ENCODE results near the gene ZNF776. TPM values are rescaled to one million over a fixed set of nuclear protein-coding genes. Genes with fewer than 3 reads are reported as not detected.
A peak's percentile ranks its signal among the peaks of the same experiment; 100 is the strongest.

The ZNF776 gene
- total RNA-seq: 15.4 TPM
- polyA plus RNA-seq: 10 to 100 TPM in 1 of 4 donors, 1 to 10 TPM in 3; 2.9 to 12.2 (median 7.5) TPM

DNA sequence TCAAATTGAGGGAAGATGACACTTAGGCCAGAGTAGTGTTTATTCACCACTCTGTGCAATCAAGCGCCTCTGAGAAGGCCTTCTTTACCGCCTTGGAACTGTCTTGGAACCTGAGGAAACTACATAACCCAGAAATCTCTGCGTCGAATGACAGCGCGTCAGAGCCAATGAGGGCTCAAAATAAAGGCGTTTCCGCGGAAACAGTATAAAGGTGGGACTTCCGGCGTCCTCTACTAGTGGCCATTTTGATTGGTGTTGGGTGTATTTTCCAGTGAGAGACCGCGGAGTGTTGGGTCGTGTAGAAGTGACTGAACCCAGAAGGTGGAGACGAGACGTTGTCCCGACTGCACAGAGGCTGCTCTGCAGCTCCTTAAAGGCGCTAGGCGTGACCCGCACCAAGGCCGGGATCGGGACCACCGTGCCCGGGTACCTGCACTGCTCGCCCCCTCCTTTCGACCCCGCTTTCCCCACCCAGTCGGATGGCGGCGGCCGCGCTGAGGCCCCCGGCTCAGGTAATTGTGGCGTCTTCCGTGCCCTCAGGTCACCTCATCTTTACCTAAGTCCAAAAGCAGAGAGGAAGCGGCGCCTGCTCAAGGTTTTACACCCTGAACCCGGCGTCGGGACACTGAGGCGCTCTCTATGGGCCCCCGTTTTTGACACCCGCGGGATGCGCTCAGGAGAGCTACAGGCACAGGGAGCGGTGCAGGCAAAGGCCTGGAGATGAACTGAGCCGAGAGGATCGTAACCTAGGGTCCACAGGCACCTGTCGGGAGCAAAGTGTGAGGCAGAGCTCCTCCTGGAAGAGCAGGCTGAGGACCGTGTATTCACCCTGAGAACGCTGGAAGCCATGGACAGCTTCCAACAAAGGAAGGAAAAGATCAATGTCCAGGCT, at the start of gene ZNF776:
ZNF776 (plus strand) TSS at position 236 of the 892 bp plus-strand sequence; CDS start at position 480, 244 bp downstream.
- Histone ChIP-seq H3K27ac (ENCODE audit: insufficient read depth, low read length, poor library complexity, severe bottlenecking) (peak within 1 kb of the TSS; percentile 79), H3K4me3 (ENCODE audit: low read depth, low read length) (peak within 1 kb of the TSS; percentile 93), H3K4me1 (ENCODE audit: control insufficient read depth, insufficient read depth, low read length, poor library complexity, severe bottlenecking) (peaks cover 11% of the 10 kb centered on the region), H3K36me3 (ENCODE audit: control insufficient read depth, insufficient read depth, low read length) (peaks cover 36% of the 10 kb centered on the region), H3K9me3 (ENCODE audit: control insufficient read depth in 2 of 2, low read length in 2 of 2) (peaks cover 37 to 46% of the 10 kb centered on the region in 2 experiments), H3K27me3 (ENCODE audit: control insufficient read depth, insufficient read depth, low read length) (no peaks in the 10 kb centered on the region)
- Mint-ChIP-seq H3K9me3 (peaks cover 1 to 44% (median 30%) of the 10 kb centered on the region in 7 donors), H3K27me3 (no peaks in the 10 kb centered on the region), H3K27ac (peak within 1 kb of the TSS; percentile 85 to 99 (median 89)), H3K4me1 (peaks cover 16 to 37% (median 17%) of the 10 kb centered on the region in 4 donors), H3K4me3 (peak within 1 kb of the TSS; percentile 91 to 96 (median 94)), H3K36me3 (peaks cover 48% of the 10 kb centered on the region)
- ATAC-seq (ENCODE audit: low read depth in 2 of 2) (peak; percentile 98 to 99), DNase-seq (peak; percentile 75 to 96 (median 87))

DNA sequence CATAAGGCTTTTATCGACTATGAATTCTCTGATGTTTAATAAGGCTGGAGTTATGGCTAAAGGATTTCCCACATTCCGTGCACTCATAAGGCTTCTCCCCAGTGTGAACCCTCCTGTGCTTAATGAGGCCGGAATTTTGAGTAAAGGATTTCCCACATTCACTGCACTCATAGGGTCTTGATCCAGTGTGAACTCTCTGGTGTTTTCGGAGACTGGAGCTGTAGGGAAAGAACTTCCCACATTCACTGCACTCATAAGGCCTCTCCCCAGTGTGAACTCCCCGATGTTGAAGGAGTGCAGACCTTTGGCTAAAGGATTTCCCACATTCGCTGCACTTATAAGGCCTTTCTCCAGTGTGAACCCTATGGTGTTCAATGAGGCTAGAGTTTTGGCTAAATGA, 45.0 kb upstream of the ZNF776 start:
- peaks cover 0 to 9% (median under 1%) of the 10 kb centered on the region in 4 donors for H3K4me1 Mint-ChIP-seq
- H3K36me3 Mint-ChIP-seq: peaks cover 65% of the 10 kb centered on the region
- H3K4me3 Mint-ChIP-seq: no peak overlapping the region
- Histone ChIP-seq H3K27me3 (ENCODE audit: control insufficient read depth, insufficient read depth, low read length) (no peaks in the 10 kb centered on the region), H3K27ac (ENCODE audit: insufficient read depth, low read length, poor library complexity, severe bottlenecking) (no peak overlapping the region), H3K4me3 (ENCODE audit: low read depth, low read length) (no peak overlapping the region), H3K36me3 (ENCODE audit: control insufficient read depth, insufficient read depth, low read length) (peaks cover 38% of the 10 kb centered on the region), H3K9me3 (ENCODE audit: control insufficient read depth in 2 of 2, low read length in 2 of 2) (peaks cover 75 to 94% of the 10 kb centered on the region in 2 experiments), H3K4me1 (ENCODE audit: control insufficient read depth, insufficient read depth, low read length, poor library complexity, severe bottlenecking) (no peaks in the 10 kb centered on the region)
- ATAC-seq (ENCODE audit: low read depth in 2 of 2) (no peak), DNase-seq (no peak)
- no peak overlapping the region for H3K27ac Mint-ChIP-seq
- peaks cover 1 to 84% (median 45%) of the 10 kb centered on the region in 7 donors for H3K9me3 Mint-ChIP-seq
- H3K27me3 Mint-ChIP-seq: peaks cover 4% of the 10 kb centered on the region

DNA sequence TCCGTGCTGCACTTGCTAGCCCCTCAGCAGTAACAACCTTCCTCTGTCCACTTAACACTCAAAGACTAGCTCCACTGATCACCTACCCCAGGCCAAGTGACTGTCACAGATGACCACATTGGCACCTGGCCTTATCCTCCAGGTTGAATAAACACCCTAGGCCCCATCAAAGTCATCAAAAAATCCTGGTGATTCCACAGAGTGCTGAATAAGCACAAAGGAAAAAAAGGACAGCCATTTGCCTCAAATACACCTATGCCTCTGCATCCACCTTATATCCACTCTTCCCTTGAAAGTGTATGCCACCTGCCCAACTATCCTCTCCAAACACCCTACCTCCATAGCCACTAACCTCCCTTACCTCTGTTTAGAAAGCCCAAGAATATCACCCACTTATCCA, 40.3 kb upstream of the ZNF776 start:
- peaks cover 59 to 93% of the 10 kb centered on the region in 2 experiments for H3K9me3 ChIP-seq (ENCODE audit: control insufficient read depth in 2 of 2, low read length in 2 of 2)
- H3K27ac Mint-ChIP-seq: peak overlapping the region in 1 of 3 donors; percentile 56
- peaks cover 0 to 33% (median 5%) of the 10 kb centered on the region in 4 donors for H3K4me1 Mint-ChIP-seq
- peaks cover 55% of the 10 kb centered on the region for H3K36me3 Mint-ChIP-seq
- H3K27ac ChIP-seq (ENCODE audit: insufficient read depth, low read length, poor library complexity, severe bottlenecking): no peak overlapping the region
- ATAC-seq (ENCODE audit: low read depth in 2 of 2): no peak
- H3K4me3 Mint-ChIP-seq: peak overlapping the region in 1 of 4 donors; percentile 35
- no peaks in the 10 kb centered on the region for H3K4me1 ChIP-seq (ENCODE audit: control insufficient read depth, insufficient read depth, low read length, poor library complexity, severe bottlenecking)
- H3K4me3 ChIP-seq (ENCODE audit: low read depth, low read length): no peak overlapping the region
- peaks cover 32% of the 10 kb centered on the region for H3K36me3 ChIP-seq (ENCODE audit: control insufficient read depth, insufficient read depth, low read length)
- H3K27me3 ChIP-seq (ENCODE audit: control insufficient read depth, insufficient read depth, low read length): no peaks in the 10 kb centered on the region
- DNase-seq: no peak
- H3K9me3 Mint-ChIP-seq: peaks cover 0 to 88% (median 43%) of the 10 kb centered on the region in 7 donors
- H3K27me3 Mint-ChIP-seq: peaks cover 9% of the 10 kb centered on the region

DNA sequence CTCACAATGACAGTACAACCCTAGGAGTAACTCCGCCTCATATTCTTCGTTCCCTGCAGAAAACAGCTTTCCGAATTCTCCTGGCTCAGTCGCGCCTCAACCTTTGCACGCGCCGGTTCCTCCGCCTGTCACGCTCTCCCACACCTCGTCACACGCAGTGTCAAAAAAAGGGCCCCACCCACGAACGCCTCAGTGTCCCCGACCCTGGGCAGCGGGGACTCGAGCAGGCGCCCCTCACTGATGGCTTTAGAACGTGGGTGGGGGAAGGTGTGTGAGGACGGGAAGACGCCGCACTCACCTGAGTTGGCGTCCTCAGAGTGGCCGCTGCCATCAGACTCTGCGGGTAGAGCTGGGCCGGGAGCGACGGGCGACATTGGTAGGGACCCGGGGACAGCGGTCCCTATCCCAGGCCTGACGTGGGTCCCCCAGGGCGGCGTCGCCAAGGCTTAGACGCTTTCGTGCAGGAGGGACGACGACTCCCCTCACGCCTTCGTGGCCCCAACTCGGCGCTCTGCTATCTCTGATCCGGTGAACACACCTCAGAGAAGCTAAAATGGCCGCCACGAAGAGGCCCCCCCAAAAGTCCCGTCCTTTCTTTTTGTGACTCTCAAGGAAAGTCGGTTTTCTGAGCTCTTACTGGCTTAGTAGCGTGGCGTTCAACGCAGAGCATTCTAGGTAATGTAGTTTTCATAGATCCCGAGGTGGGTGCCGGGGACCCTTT, 37.8 kb upstream of the ZNF776 start, which contains the start of gene ZNF154:
ZNF154 (minus strand) TSS at position 564 of the 721 bp plus-strand sequence; CDS start at position 331, 233 bp downstream.
- Histone ChIP-seq H3K27ac (ENCODE audit: insufficient read depth, low read length, poor library complexity, severe bottlenecking) (peak within 1 kb of the TSS; percentile 58), H3K4me3 (ENCODE audit: low read depth, low read length) (peak within 1 kb of the TSS; percentile 65), H3K27me3 (ENCODE audit: control insufficient read depth, insufficient read depth, low read length) (no peaks in the 10 kb centered on the region), H3K4me1 (ENCODE audit: control insufficient read depth, insufficient read depth, low read length, poor library complexity, severe bottlenecking) (no peaks in the 10 kb centered on the region), H3K9me3 (ENCODE audit: control insufficient read depth in 2 of 2, low read length in 2 of 2) (peaks cover 56 to 93% of the 10 kb centered on the region in 2 experiments), H3K36me3 (ENCODE audit: control insufficient read depth, insufficient read depth, low read length) (peaks cover 14% of the 10 kb centered on the region)
- Mint-ChIP-seq H3K4me3 (peak within 1 kb of the TSS; percentile 47 to 95 (median 68)), H3K36me3 (peaks cover 51% of the 10 kb centered on the region), H3K9me3 (peaks cover 0 to 83% (median 49%) of the 10 kb centered on the region in 7 donors), H3K27me3 (peaks cover 9% of the 10 kb centered on the region), H3K27ac (peak within 1 kb of the TSS; percentile 41 to 90 (median 88)), H3K4me1 (peaks cover 0 to 33% (median 5%) of the 10 kb centered on the region in 4 donors)
- DNase-seq (peak; percentile 5 to 47 (median 43)), ATAC-seq (ENCODE audit: low read depth in 2 of 2) (peak; percentile 57 to 84)

DNA sequence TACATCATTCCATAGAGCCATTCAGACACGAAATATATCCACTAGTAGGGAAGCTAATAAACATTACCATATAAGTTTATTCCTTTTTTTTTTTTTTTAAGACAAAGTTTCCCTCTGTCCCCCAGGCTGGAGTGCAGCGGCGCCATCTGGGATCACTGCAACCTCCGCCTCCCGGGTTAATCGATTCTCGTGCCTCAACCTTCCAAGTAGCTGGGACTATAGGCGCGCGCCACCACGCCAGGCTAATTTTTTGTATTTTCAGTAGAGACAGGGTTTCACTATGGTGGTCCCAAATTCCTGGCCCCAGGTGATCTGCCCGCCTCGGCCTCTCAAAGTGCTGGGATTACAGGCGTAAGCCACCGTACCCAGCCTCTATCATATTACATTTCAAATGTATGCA, 37.0 kb upstream of the ZNF776 start:
- ATAC-seq (ENCODE audit: low read depth in 2 of 2): no peak
- no peak overlapping the region for H3K27ac Mint-ChIP-seq
- peaks cover 0 to 33% (median 4%) of the 10 kb centered on the region in 4 donors for H3K4me1 Mint-ChIP-seq
- no peak for DNase-seq
- Histone ChIP-seq H3K4me1 (ENCODE audit: control insufficient read depth, insufficient read depth, low read length, poor library complexity, severe bottlenecking) (no peaks in the 10 kb centered on the region), H3K27ac (ENCODE audit: insufficient read depth, low read length, poor library complexity, severe bottlenecking) (no peak overlapping the region), H3K36me3 (ENCODE audit: control insufficient read depth, insufficient read depth, low read length) (peaks cover 9% of the 10 kb centered on the region), H3K4me3 (ENCODE audit: low read depth, low read length) (no peak overlapping the region), H3K9me3 (ENCODE audit: control insufficient read depth in 2 of 2, low read length in 2 of 2) (peaks cover 55 to 93% of the 10 kb centered on the region in 2 experiments), H3K27me3 (ENCODE audit: control insufficient read depth, insufficient read depth, low read length) (no peaks in the 10 kb centered on the region)
- H3K4me3 Mint-ChIP-seq: peak overlapping the region in 1 of 4 donors; percentile 95
- peaks cover 9% of the 10 kb centered on the region for H3K27me3 Mint-ChIP-seq
- H3K36me3 Mint-ChIP-seq: peaks cover 51% of the 10 kb centered on the region
- H3K9me3 Mint-ChIP-seq: peaks cover 0 to 83% (median 46%) of the 10 kb centered on the region in 7 donors

DNA sequence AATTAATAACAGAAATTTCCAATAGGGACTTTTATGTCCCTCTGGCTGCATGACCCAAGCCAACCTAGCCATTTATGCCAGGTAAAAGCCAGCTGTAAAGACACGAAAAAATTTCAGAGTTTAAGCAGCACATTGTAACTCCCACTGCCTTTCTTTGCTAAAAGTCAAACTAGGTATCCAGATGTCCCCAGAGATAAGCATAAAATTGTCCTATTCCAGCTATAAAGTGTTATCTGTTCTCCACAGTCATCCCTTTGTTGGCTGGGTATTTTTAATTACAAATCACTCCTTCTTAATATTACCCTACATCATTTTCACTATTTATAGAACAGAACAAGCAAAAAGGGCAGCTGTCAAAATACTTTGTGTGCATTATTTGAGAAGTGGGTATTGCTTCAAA, 34.4 kb upstream of the ZNF776 start:
- Histone ChIP-seq H3K27ac (ENCODE audit: insufficient read depth, low read length, poor library complexity, severe bottlenecking) (no peak overlapping the region), H3K36me3 (ENCODE audit: control insufficient read depth, insufficient read depth, low read length) (no peaks in the 10 kb centered on the region), H3K9me3 (ENCODE audit: control insufficient read depth in 2 of 2, low read length in 2 of 2) (peaks cover 53 to 86% of the 10 kb centered on the region in 2 experiments), H3K4me1 (ENCODE audit: control insufficient read depth, insufficient read depth, low read length, poor library complexity, severe bottlenecking) (no peaks in the 10 kb centered on the region), H3K4me3 (ENCODE audit: low read depth, low read length) (no peak overlapping the region), H3K27me3 (ENCODE audit: control insufficient read depth, insufficient read depth, low read length) (no peaks in the 10 kb centered on the region)
- Mint-ChIP-seq H3K9me3 (peaks cover 0 to 80% (median 43%) of the 10 kb centered on the region in 7 donors), H3K4me3 (no peak overlapping the region), H3K27me3 (peaks cover 4% of the 10 kb centered on the region), H3K27ac (no peak overlapping the region), H3K4me1 (peaks cover 0 to 21% (median 4%) of the 10 kb centered on the region in 4 donors), H3K36me3 (peaks cover 43% of the 10 kb centered on the region)
- ATAC-seq (ENCODE audit: low read depth in 2 of 2): no peak
- DNase-seq: no peak

DNA sequence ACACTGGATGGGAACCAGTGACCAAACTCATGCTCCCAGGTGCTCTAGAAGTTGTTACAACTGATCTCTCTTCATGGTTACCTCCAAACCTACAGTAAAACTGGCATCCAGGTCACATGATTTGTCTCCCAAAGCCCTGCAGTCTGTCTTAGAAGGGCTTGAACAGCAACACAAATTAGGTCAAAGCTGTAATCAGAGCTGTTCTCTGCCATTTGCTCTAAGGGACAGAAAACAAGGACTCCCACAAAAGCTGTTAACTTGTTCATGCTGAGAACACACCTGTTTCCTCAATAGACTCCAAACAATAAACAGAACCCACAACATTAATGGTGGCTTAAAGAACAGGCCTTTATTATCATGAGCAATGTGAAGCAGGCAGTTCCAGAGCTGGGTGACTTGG, 27.2 kb upstream of the ZNF776 start:
- DNase-seq (no peak), ATAC-seq (ENCODE audit: low read depth in 2 of 2) (no peak)
- peaks cover 70 to 90% of the 10 kb centered on the region in 2 experiments for H3K9me3 ChIP-seq (ENCODE audit: control insufficient read depth in 2 of 2, low read length in 2 of 2)
- Mint-ChIP-seq H3K36me3 (peaks cover 67% of the 10 kb centered on the region), H3K27ac (no peak overlapping the region), H3K27me3 (no peaks in the 10 kb centered on the region), H3K4me3 (no peak overlapping the region), H3K9me3 (peaks cover 0 to 78% (median 43%) of the 10 kb centered on the region in 7 donors), H3K4me1 (peaks cover 0 to 10% (median 3%) of the 10 kb centered on the region in 4 donors)
- peaks cover 40% of the 10 kb centered on the region for H3K36me3 ChIP-seq (ENCODE audit: control insufficient read depth, insufficient read depth, low read length)
- H3K4me3 ChIP-seq (ENCODE audit: low read depth, low read length): no peak overlapping the region
- no peaks in the 10 kb centered on the region for H3K27me3 ChIP-seq (ENCODE audit: control insufficient read depth, insufficient read depth, low read length)
- no peaks in the 10 kb centered on the region for H3K4me1 ChIP-seq (ENCODE audit: control insufficient read depth, insufficient read depth, low read length, poor library complexity, severe bottlenecking)
- H3K27ac ChIP-seq (ENCODE audit: insufficient read depth, low read length, poor library complexity, severe bottlenecking): no peak overlapping the region

All from CD4-positive, CD25-positive, alpha-beta regulatory T cell (primary cell).